Measurements from ENCODE around the gene TEC. TPM values are rescaled to one million over a fixed set of nuclear protein-coding genes. Genes with fewer than 3 reads are reported as not detected.

TEC gene
- total and polyA plus RNA-seq, 11 donors = 1.1 to 4.5 (median 2.2) TPM

GRCh38 chr4:48271626-48272025, 2.0 kb upstream of the TEC start:
- Histone ChIP-seq H3K27me3 (no peaks in the 10 kb centered on the region), H3K9me3 (no peaks in the 10 kb centered on the region), H3K27ac (no peak overlapping the region), H3K4me3 (no peak overlapping the region), H3K4me1 (peaks cover 0 to 26% (median under 1%) of the 10 kb centered on the region in 12 donors), H3K36me3 (no peaks in the 10 kb centered on the region)
- TF ChIP-seq CTCF (IDR thresholded peaks at IDR 0.05) (no peak), POLR2A (IDR thresholded peaks at IDR 0.05) (no peak)
- ATAC-seq (no peak), DNase-seq (no peak)
- WGBS, 4 donors = 94 to 97% (median 95%) methylated on average over 9 to 11 of the region's 11 CpGs
- intact Hi-C loops (cut with DNase I) = loop anchor here in 7 of 10 donors (5.0 to 10.0 kb wide), 5 partner anchors 71 to 147 kb away; partner anchors contain the start of genes SLAIN2 (in 1 of the 7) and TXK (in 1 of the 7)

GRCh38 chr4:48270951-48271473, 1.4 kb upstream of the TEC start:
- no peaks in the 10 kb centered on the region for H3K9me3 ChIP-seq
- ATAC-seq = no peak
- H3K27me3 ChIP-seq = no peaks in the 10 kb centered on the region
- H3K36me3 ChIP-seq = no peaks in the 10 kb centered on the region
- 64 to 72% (median 67%) methylated on average over 6 of the region's 6 CpGs for WGBS, 4 donors
- intact Hi-C loops (cut with DNase I) = loop anchor here in 7 of 10 donors (5.0 to 10.0 kb wide), 5 partner anchors 71 to 146 kb away; partner anchors contain the start of genes SLAIN2 (in 1 of the 7) and TXK (in 1 of the 7)
- DNase-seq = no peak
- H3K27ac ChIP-seq = peak overlapping the region in 2 of 12 donors; percentile 82 to 88
- TF ChIP-seq POLR2A (IDR thresholded peaks at IDR 0.05) = no peak
- no peak for TF ChIP-seq CTCF (IDR thresholded peaks at IDR 0.05)
- no peak overlapping the region for H3K4me3 ChIP-seq
- peaks cover 0 to 32% (median under 1%) of the 10 kb centered on the region in 12 donors for H3K4me1 ChIP-seq

GRCh38 chr4:48270523-48270897, 872 bp upstream of the TEC start:
- peaks cover 0 to 37% (median under 1%) of the 10 kb centered on the region in 12 donors for H3K4me1 ChIP-seq
- intact Hi-C loops (cut with DNase I) = loop anchor here in 7 of 10 donors (5.0 to 10.0 kb wide), 5 partner anchors 72 to 146 kb away; partner anchors contain the start of genes SLAIN2 (in 1 of the 7) and TXK (in 1 of the 7)
- H3K9me3 ChIP-seq = no peaks in the 10 kb centered on the region
- peak overlapping the region in 10 of 12 donors; percentile 73 to 91 (median 82) for H3K27ac ChIP-seq
- H3K4me3 ChIP-seq = peak overlapping the region in 10 of 12 donors; percentile 69 to 92 (median 84)
- WGBS, 4 donors = 66 to 81% (median 73%) methylated on average over 3 of the region's 3 CpGs
- no peak for DNase-seq
- no peaks in the 10 kb centered on the region for H3K27me3 ChIP-seq
- H3K36me3 ChIP-seq = no peaks in the 10 kb centered on the region
- TF ChIP-seq CTCF (IDR thresholded peaks at IDR 0.05) (no peak), POLR2A (IDR thresholded peaks at IDR 0.05) (no peak)
- peak in 1 of 4 donors; percentile 2 for ATAC-seq

- peak overlapping the region in 11 of 12 donors; percentile 73 to 91 (median 83) for H3K27ac ChIP-seq
- H3K27me3 ChIP-seq = no peaks in the 10 kb centered on the region
- no peaks in the 10 kb centered on the region for H3K36me3 ChIP-seq
- TF ChIP-seq POLR2A (IDR thresholded peaks at IDR 0.05) = peak in 1 of 2 donors; percentile 22
- peak in 9 of 12 donors; percentile 6 to 49 (median 32) for TF ChIP-seq CTCF (IDR thresholded peaks at IDR 0.05)
- peak; percentile 98 to 99 (median 98) for ATAC-seq
- intact Hi-C loops (cut with DNase I) = loop anchor here in 8 of 10 donors (5.0 to 10.0 kb wide), 6 partner anchors 72 to 145 kb away; partner anchors contain the start of genes SLAIN2 (in 1 of the 8) and TXK (in 1 of the 8)
- H3K4me1 ChIP-seq = peaks cover 0 to 37% (median under 1%) of the 10 kb centered on the region in 12 donors
- H3K4me3 ChIP-seq = peak overlapping the region; percentile 69 to 92 (median 84)
- peak; percentile 92 to 96 (median 94) for DNase-seq
- WGBS, 4 donors = 3 to 8% (median 6%) methylated on average over 17 to 41 of the region's 41 CpGs
- no peaks in the 10 kb centered on the region for H3K9me3 ChIP-seq
These were observed 354 bp upstream of the TEC start for GRCh38 chr4:48269861-48270522.
